AG10803 (cell line): ENCODE results near the gene NAA11.
"Not testable (repeated sequence)": the region's sequence is repeated elsewhere in the genome, so short reads cannot be mapped to it uniquely, and the experiment has no call there.

Experiments
- DNase-seq: peaks from one replicate; pipeline ENCODE4 v3.0.0; 2010; ENCODE audit warnings: low read depth
- H3K4me3 ChIP-seq: 2 replicates; pipeline ENCODE4 v1.5.1; 2011; ENCODE audit warnings: mild to moderate bottlenecking, low read length, control low read depth
- TF ChIP-seq, protein P1 (sequence below): conservative IDR thresholded peaks from 2 replicates; pipeline ENCODE4 v1.5.1; 2011; ENCODE audit warnings: mild to moderate bottlenecking, low read length, control low read depth, inconsistent platforms

The NAA11 gene

GRCh38 chr4:79288185-79288584 is 37.7 kb downstream of the NAA11 start:
- TF ChIP-seq, protein P1, sequence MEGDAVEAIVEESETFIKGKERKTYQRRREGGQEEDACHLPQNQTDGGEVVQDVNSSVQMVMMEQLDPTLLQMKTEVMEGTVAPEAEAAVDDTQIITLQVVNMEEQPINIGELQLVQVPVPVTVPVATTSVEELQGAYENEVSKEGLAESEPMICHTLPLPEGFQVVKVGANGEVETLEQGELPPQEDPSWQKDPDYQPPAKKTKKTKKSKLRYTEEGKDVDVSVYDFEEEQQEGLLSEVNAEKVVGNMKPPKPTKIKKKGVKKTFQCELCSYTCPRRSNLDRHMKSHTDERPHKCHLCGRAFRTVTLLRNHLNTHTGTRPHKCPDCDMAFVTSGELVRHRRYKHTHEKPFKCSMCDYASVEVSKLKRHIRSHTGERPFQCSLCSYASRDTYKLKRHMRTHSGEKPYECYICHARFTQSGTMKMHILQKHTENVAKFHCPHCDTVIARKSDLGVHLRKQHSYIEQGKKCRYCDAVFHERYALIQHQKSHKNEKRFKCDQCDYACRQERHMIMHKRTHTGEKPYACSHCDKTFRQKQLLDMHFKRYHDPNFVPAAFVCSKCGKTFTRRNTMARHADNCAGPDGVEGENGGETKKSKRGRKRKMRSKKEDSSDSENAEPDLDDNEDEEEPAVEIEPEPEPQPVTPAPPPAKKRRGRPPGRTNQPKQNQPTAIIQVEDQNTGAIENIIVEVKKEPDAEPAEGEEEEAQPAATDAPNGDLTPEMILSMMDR = no peak
- no peak overlapping the region for H3K4me3 ChIP-seq
- no peak for DNase-seq

DNA sequence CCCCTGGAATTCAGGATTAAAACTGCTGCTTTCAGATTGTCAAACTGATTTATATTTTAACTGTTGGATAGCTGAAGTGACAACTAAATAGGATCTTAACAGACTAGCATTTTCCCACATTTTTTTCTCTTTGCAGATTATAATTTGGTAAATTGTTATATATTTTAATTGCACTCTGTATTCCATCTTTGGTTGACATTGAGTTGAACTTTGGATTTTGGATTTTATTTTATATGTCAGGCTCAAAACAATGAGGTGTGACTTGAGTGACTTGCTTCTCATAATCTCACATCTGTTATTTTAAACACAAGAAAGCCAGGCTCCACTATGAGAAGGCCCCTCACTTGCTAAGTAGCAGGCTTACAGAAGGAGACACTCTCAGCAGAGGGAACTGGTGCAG is 38.1 kb downstream of the NAA11 start:
- TF ChIP-seq, protein P1 = no peak
- no peak for DNase-seq
- no peak overlapping the region for H3K4me3 ChIP-seq

DNA sequence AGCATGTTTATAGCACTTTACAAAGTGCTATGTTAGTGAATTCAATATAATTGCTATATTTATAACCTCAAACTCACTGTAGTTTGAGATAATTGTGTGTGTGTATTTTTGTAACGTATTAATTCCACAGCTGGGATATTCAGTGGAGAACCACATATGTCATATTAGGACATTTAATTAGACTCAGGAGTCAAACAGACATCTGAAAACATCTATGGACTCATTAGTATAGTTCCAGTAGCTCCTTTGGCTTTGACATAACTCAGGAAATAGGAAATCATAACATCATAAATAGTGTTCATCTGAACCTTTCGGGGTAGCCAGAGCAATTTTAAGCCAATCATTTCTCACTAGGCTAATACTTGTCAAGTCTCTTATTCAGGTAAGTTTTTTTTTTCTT is 38.8 kb downstream of the NAA11 start:
- TF ChIP-seq, protein P1 = no peak
- DNase-seq = no peak
- H3K4me3 ChIP-seq = no peak overlapping the region

GRCh38 chr4:79281566-79282359 is 44.1 kb downstream of the NAA11 start:
- TF ChIP-seq, protein P1 = no peak
- no peak overlapping the region for H3K4me3 ChIP-seq
- DNase-seq = no peak

GRCh38 chr4:79277467-79277866 is 48.4 kb downstream of the NAA11 start:
- not testable (repeated sequence) for H3K4me3 ChIP-seq, DNase-seq

GRCh38 chr4:79273915-79274314 is 51.9 kb downstream of the NAA11 start:
- TF ChIP-seq, protein P1 = no peak
- no peak for DNase-seq
- H3K4me3 ChIP-seq = no peak overlapping the region

DNA sequence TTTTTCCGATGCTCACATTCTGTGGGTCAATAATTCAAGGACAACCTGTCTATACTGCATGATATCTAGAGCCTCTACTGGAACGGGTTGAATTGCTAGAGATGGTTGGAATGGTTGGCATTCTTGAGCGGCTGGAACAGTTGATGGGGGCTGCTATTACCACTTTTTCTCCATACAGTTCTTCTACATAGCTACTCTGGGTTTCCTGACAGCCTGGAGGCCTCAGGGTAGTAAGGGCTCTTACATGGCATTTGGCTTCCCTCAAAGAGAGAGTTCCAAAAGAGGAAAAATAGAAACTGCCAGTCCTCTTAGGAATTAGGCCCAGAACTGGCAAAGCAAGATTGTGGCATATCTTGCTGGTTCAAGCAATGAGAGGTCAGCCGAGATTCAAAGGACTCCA is 53.1 kb downstream of the NAA11 start:
- TF ChIP-seq, protein P1 = no peak
- H3K4me3 ChIP-seq = no peak overlapping the region
- no peak for DNase-seq

GRCh38 chr4:79272126-79272525 is 53.7 kb downstream of the NAA11 start:
- H3K4me3 ChIP-seq = no peak overlapping the region
- TF ChIP-seq, protein P1 = no peak
- DNase-seq = no peak
